ENCODE results near the gene KHK.

The KHK gene

DNA sequence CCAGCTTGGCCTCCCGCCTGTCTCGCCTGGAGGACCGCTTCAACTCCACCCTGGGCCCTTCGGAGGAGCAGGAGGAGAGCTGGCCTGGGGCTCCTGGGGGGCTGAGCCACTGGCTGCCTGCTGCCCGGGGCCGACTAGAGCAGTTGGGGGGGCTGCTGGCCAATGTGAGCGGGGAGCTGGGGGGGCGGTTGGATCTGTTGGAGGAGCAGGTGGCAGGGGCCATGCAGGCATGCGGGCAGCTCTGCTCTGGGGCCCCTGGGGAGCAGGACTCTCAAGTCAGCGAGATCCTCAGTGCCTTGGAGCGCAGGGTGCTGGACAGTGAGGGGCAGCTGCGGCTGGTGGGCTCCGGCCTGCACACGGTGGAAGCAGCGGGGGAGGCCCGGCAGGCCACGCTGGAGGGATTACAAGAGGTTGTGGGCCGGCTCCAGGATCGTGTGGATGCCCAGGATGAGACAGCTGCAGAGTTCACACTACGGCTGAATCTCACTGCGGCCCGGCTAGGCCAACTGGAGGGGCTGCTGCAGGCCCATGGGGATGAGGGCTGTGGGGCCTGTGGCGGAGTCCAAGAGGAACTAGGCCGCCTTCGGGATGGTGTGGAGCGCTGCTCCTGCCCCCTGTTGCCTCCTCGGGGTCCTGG, 3.7 kb upstream of the KHK start:
- no peak for DNase-seq

DNA sequence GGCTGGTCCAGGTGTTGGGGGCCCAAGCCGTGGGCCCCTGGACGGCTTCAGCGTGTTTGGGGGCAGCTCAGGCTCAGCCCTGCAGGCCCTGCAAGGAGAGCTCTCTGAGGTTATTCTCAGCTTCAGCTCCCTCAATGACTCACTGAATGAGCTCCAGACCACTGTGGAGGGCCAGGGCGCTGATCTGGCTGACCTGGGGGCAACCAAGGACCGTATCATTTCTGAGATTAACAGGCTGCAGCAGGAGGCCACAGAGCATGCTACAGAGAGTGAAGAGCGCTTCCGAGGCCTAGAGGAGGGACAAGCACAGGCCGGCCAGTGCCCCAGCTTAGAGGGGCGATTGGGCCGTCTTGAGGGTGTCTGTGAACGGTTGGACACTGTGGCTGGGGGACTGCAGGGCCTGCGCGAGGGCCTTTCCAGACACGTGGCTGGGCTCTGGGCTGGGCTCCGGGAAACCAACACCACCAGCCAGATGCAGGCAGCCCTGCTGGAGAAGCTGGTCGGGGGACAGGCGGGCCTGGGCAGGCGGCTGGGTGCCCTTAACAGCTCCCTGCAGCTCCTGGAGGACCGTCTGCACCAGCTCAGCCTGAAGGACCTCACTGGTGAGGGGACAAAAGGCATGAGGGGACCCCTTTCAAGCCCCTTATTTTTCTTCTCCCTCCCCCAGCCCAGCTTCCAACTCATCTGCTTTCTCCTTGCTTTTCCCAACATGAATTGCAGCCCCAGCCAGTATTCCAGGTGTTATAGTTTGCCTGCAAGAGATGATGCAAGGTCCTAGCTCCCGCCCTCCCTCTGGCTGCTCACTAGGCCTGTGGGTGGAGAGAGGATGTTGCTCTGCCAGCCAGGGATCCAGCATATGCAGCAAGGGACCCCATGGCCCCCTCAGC, 2.9 kb upstream of the KHK start:
- no peak for DNase-seq

DNA sequence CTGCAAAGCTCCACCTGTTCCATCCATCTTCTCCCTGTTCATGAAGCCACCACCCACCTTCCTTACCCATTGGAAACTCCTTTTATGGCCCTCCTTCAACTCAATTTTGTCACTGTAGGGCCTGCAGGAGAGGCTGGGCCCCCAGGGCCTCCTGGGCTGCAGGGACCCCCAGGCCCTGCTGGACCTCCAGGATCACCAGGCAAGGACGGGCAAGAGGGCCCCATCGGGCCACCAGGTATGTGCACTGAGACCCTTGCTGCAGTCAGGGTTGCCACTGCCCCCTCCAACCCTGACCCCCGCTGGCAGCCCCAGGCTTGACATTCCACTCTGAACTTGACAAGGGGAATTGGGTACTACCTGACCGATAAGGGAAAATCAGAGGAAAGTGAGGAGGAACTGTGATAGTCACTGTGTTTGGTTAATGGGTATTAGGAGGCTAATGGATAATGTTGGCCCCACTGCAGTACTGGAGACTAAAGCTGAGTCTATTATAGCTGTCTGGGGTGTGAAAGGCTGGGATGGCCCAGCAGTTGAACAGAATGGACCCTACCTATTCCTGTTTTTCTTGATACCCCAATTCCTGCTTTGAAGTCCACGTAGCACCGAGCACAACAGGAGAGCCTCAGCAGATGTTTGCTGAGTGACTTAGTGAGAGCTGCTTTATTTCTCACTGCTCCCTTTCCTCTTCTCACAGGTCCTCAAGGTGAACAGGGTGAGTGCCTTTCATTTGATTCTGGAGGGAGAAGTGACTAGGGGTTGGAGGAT, 2.1 kb upstream of the KHK start:
- no peak for DNase-seq

- DNase-seq: no peak
Measured at GRCh38 chr2:27085062-27085672, 1.4 kb upstream of the KHK start.

- DNase-seq: peak; percentile 41
Measured at GRCh38 chr2:27085673-27086089, 891 bp upstream of the KHK start.

DNA sequence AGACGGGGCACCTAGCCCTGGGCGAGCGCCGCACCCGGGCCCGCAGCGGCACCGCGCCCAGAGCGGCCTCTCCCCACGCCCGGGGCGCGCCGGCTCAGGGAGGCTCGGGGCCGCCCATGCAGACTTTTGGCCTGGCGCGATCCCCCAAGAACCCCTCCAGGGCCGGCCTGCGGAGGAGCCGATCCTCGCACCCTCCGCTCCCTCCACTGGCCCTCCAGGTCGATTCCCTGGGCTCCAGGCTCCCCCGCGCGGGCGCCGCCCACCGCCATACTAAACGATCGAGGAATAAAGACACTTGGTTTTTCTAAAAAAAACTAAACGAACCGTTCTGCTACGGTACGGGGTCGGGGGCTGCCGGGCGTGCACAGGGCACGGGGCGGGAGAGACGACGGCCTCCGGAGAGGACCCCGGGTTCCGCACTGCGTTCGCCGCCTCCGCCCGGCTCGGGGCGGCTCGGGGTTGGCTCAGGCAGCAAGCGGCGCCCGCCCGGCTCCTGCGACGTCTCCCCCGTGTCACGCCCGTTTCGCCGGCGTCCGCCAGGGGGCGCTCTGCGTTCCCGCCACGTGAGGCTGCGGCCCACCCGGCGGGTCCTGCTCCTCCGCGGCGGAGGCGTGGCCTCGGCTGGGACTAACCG, 365 bp upstream of the KHK start:
- DNase-seq: peak; percentile 98

- no peak for DNase-seq
Measured at GRCh38 chr2:27087823-27088410, 1.3 kb downstream of the KHK start.

- DNase-seq: no peak
Measured at GRCh38 chr2:27088634-27089033, 2.1 kb downstream of the KHK start.

GRCh38 chr2:27089111-27089954, 2.8 kb downstream of the KHK start:
- no peak for DNase-seq

DNA sequence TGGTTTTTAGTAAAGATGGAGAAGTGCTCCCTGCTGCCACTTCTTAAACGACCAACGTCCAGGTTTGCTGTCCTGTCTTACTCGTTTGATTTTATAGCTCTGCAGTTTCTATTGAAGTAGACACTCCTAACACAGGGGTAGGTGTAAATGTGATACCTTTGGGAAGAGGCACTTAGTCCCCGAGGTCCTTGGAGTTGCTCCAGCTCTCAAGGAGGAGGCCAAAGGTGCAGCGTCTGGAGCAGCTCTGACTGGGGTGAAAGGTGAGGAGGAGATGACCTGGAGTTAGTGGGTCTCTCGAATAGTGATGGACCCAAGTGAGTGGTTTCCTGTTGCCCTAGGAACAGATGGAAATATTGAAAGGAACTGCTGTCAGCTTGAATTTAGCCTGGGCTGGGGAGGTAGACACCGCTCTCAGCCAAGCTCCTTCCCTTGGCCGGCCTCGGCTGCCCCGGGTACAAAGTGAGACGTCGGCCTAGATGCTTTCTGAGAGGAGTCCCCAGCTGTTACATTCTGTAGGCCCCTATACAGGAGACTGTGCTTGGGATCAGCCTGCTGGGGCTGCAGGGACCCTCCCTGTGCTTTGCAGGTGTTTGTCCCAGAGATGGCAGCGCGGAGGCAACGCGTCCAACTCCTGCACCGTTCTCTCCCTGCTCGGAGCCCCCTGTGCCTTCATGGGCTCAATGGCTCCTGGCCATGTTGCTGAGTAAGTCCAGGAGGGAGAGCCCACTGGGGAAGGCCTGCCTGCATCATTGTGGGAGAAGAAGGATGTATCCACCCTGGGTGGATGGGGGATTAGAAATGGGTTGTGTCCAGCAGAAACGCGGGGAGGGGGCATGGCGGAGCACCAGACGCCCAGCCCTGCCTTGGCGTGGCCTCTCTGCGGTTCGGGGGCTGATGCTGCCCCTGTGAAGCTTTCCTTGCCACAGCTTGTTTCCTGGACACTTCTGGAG, 5.4 kb downstream of the KHK start:
- no peak for DNase-seq

DNA sequence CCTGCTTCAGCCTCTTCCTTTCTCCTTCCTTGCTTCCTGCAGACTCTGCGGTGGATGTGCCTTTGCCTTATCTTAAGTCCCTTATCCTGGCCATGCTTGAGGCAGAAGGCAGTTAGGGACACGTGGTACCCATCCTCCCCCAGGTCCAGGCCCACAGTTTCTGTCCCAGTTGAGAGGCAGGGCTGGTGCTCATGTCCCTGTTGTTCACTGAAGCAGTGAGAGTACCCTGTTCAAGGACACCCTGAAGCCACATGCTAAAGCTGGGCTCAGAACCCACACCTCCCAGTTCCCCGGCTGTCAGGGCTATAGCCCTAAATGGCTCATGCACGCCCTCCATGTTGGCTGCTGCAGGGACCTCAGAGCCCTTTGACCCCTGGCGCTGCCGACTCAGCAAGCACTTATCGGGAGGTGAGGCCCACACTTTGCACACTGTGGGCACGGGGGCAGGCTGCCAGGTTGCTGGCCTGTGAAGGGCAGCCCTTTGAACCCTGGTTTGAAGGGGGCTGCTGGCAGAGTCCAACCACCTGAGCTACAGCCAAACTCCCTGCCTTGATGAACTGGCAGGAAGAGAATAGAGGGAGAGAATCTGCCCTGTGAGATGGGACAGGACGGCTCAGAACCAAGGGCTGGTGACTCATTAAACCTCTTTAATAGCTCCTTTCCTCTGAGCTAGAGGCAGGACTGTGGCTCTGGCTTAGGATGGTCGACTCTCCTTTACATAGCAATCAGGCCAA, 6.3 kb downstream of the KHK start:
- no peak for DNase-seq

GRCh38 chr2:27093430-27094352, 7.1 kb downstream of the KHK start:
- DNase-seq: no peak

- DNase-seq: no peak
Measured at GRCh38 chr2:27094353-27094984, 7.9 kb downstream of the KHK start.

DNA sequence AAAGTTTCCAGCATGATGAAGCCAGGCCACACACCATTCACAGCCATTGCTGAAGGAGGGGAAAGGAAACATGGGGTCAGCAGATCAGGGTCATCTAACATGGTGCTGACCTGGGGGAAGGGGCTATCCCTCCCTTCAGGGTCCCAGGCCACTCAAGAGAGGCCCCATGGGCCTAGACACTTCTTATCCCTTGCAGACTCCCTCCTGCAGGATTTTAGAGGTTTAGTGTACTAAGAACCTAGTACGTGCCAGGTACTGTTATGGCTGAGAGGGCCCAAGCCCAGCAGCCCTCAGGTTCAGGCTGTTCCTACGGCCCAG, 8.8 kb downstream of the KHK start:
- no peak for DNase-seq

- DNase-seq: peak; percentile 40
Measured at GRCh38 chr2:27095745-27096651, 9.4 kb downstream of the KHK start.

DNA sequence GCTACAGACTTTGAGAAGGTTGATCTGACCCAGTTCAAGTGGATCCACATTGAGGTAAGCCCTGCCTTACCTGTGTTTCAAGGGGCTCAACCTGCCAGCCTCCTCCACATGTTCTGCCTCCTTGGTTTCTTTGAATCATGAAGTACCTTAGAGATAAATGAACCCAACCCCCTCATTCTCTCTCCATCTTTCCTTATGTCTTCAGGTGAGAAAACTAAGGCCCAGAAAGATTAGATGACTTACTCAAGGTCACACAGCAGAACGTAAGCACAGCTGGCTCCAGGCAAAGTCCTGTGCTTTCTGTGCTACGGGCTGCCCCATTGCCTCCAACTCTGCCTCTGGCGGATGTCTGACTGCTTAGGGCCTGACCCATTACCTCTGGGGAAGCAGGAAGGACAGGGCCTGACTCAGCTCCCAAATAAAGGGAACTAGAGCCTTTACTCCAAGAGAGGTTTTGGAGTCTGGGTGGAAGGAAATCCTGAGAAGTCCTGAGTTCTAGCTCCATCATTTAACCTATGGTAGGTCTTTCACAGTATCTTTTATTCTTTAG, 10.3 kb downstream of the KHK start:
- no peak for DNase-seq

- DNase-seq: no peak
Measured at GRCh38 chr2:27097341-27097740, 10.8 kb downstream of the KHK start.

Data from stimulated activated CD4-positive, alpha-beta T cell treated with anti-CD3 and anti-CD28 coated beads, Interleukin-12 subunit alpha, Interleukin-12 subunit beta, amount 100 ng/mL, for 4 hours (primary cell).